AG08395 (cell line): Measurements from ENCODE around the gene C1QL4.
A peak's percentile ranks its signal among the peaks of the same experiment; 100 is the strongest.

Experiments used
- DNase-seq: peaks from one replicate; pipeline ENCODE4 v3.0.0; 2012; ENCODE audit warnings: mixed read lengths, low spot score

Gene C1QL4

DNA sequence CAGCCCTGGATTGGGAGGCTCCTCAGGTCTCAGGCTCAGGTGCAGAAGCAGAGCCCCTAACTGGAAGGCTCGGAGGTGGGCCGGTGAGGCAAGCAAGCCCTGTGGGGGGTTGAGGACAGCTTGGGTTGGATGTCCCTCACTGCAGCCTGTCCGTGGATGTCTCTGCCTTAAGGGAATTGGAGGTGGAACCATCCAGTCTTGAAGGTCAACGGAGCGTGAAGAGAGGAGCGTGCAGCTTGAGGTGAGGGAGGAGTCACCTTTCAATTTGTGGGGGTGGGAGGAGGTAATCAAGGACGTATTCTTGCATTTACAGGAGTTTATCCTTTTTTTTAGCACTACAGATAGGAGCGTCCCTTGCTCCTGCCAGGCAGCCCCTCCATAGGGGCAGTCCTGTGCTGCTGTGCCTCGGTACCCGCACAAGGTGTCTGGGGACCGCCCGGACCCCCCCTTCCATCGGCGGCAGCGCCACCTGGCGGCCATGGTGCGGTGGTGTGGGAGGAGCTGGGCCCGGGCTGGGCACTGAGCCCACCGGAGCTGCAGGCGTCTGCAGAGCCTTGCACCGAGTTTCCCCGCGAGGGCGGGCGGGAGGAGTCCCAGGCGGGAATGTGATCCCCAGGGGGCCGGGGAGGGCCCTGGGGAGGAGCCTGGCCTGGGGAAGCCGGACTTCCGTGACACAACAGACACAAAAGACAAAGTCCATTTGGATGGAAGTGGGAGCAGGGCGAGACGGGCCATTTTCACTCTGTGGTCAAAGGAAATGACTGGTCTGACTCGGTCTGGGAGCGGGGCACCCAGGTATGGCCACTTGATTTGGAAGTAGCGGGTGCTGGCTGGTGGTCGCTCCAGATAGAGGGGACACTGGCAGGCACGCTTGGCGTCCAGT is 10.6 kb upstream of the C1QL4 start:
- peak; percentile 91 for DNase-seq

DNA sequence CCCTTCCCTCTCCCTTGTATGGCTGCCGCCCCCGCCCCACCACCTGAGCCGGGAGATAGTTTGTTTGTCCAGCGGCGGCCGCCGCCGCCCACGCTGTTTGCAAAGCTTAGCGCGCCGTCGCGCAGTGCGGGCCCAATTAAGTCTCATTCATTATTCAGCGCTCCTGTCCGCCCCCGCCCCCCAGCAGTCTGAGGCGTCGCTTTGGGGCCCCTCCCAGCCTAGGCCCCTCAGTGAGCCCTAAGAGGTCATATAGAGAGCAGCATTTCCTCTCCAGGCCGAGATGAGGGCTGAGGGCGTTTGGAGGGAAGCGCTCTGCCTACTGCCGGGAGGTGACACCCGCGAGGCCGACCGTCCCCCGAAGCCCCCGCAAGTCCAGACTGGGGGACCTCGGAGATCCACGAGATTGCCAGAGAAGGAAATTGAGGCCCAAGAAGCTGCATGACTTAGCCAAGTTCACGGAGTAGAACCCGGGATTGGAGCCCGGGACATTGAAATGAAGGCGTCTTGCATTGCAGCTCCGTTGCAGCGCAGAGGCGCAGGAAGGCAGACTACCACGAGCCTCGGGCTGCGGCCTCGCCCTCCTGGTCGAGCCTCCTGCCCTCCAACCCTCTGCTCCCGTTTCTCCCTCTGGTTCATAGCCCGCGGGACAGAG is 9.8 kb upstream of the C1QL4 start, which contains the start of gene DNAJC22:
Gene DNAJC22 (plus strand): TSS at position 230 of the 652 bp plus-strand sequence. CDS start 1,985 bp downstream, outside the sequence.
- no peak for DNase-seq

DNA sequence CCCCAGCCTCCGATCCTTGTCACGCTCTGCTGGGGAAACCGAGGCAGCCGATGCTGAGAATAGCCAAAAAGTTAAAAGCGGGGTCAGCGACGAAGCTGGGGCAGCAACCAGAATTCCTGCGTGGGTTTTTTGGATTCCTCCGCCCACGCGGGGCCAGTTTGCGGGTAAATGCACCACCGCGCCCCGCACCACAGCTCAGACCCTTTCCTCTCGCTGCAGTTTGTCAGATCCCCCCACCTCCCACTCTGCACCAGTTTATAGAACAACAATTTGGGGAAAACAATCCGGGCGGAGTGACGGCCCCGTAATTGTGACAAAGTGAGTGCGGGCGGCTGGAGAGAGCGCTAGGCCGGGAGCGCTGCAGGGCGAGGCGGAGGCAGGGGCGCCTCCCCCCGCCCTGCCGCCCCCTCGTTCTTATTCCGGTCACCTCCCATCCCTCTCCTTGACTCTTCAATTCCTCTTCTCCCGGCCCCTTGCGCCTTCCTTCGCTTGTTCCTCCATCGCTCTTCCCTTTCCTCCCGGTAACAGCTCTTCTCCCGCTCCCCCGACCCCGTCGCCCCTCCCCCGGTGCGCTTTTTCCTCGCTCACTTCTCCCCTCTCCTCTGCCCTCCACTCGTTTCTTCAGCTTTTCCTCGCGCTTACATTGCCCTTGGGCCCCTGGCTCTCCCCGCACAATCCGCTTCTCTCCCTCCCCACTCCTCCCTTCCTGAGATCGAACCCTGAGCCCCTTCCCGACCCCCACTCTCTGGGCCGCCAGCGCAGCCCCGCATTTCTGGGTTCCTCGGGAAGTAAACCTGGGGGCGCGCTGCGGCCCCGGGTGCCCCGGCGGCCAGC is 9.1 kb upstream of the C1QL4 start:
- no peak for DNase-seq

DNA sequence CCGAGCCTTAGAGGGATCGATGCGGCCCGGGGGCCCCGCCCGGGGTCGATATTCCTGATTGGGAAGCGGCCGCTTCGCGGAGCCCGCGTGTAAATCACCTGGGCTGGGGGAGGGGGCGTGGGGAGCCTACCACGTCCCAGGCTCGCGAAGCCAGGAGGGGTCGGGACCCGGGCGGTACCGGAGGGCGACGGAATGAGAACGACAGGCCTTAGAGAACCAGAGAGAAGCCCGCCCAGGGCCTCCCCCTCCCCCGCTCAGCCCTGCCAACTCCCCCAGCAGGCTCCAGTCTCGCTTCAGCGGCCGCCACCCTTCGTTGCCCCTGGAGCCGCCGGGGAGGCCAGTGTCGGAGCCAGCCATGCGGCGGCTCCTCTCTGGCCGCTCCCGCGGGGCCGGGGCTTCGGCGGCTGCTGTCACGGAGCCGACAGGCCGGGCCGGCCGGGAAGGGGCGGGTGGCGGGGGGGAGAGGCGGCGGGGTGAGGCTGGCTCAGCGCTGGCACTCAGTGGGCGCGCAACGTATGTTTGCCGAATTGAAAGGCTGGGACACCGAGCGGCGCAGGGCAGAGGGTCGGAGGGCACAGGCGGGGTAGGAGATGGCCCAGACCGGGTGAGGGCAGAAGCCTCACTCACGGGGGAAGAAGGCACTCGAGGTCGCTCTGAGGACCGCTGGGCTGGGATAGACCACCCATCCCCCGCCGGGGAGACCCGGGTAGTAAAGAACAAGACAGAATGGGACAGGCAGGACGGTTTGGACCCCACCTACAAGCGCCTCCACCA is 8.2 kb upstream of the C1QL4 start:
- DNase-seq: no peak

DNA sequence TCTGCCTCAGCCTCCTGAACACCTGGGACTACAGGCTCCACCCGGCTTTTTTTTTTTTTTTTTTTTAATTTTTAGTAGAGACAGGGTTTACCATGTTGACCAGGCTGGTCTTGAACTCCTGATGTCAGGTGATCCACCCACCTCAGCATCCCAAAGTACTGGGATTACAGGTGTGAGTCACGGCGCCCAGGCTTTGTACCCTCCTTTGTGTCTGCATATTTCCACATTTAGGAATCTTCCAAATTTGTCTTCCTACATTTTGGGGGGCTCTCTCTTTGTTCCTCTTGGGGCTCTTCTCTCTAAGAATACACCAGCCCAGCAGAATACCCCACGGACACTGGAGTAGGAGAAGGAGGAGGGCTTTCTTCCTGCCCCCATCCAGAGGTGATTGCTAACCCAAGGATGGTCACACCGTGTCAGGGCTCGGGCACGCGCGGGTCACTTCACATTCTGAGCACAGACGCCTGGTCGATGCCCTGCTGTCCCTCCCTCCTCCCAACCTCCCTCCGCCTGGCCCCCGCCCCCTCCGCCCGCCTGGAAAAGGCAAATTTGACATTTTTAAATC is 7.6 kb upstream of the C1QL4 start:
- DNase-seq: no peak

DNA sequence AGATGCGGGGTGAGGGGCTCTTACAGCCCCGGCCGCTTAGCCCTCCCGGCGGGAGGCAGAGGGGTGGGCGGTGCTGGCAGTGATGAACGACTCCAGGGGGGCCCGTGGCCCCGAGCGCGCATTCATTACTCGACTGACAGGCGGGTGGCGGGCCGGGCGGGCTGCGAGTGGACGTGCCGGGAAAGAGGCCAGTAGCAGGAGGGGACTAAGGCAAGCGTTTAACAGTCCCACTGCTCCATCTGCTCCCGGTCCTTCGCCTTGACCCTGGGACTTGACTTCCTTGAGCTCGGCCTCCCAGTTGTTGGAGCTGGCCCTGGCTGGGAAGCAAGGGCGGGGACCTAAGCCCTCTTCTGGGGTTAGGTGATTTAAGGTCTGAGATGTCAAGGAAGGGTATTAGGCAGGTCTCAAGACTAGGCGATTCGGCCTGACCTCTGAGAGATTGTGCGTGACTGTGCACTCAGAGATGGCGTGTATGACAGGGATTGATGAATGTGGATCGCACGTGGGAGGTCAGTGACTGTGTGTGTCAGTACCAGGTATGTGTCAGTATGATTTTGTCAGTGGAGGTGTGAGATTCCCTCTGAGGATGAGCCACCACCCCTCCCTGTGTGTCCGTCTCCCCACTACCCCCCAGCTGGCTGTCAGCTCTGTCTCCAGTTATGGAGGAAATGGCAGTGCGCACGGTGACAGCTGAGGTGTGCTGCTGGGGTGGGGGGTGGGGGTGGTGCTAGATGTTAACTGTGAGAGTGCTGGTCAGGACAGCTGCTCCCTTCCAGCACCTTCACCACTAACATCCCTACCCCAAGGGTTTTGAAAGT is 6.1 kb upstream of the C1QL4 start:
- no peak for DNase-seq

DNA sequence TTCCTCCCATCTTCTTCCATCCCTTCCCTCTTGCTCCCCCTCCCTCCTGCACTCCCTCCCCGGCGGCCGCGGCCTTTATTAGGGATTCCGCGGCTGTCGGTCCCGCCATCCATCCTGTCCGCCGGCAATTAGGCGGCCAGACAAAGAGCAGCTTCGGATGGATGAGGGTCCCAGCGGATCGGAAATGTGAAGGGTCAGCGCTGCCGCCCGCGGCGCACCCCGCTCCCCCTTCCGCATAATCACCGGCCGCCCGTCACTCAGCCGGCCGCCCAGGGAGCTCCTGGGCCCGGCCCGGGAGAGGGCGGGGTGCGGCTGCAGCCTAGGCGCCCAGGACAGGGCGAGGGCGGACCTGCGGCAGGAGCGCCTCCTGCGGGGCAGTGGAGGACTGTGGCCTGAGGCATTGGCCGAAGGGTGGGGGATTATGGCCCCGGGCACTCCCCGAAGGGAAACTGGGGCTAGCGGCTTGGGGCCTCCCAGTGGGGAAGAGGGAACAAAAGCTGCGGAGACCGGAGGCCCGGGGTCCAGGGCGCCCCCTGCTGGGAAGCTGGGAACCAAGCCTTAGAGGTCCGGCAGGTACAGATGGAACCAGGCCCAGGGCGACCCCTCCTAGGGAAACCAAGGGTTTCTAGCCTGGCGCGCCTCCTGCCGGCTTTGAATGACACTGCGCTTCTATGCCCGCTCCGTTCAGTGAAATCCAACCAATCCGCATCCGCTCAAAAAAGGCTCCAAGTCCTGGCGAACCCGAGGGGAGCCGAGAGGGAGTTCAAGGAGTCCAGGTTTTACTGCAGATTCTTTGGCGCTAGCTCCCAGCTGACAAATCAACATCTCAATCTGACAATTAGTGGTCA is 5.3 kb upstream of the C1QL4 start:
- peak; percentile 58 for DNase-seq

DNA sequence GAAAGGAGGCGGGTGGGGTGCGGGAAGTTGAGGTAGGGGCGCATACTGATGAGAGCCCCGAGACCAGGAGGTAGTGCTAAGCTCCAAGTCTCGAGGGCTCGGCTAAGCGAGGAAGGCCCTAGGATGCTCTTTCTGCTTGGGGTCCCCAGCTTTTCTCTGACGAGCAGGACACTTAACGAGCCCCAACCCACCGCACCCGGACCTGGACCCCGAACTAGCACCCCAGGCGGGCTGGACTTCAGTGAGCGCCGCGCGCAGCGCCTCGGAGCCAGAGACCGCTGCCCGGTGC is 4.7 kb upstream of the C1QL4 start:
- DNase-seq: no peak

DNA sequence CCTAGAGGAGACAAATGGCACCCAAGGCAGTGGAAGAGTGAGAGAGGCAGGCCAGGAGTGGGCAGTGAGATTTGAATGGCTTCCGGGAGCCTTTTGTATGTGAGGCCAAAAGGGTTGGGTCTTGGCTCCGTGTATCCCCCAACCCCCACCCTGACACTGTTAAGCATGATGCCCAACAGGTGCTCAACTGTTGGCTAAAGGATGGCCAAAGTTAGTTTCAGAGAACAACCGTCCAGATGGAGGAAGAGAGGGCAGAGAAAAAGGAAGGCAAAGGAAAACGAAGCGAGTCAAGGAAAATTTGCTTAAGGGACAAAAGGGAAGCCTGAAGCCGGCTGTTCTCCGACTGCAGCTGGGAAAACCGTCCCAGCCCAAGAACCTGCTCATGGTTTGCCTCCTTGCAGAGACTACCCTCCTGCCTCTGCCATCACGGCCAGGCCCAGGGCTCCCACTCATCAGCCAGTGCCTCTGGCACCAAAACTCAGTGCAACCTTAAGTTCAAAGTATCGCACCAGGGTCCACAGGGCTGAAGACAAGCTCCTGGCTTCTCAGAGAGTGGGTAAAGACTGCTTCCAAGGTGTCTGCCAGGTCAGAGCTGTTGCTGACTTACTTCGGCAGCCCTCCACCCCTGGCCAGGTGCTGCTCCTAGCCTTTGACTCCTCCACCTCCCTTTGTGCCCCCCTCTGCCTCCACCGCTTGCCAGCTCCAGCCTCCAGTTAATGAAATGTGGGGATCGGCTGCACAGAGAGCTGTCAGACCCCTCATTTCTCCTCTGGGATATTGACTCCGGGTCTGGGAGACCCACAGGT is 4.2 kb upstream of the C1QL4 start:
- DNase-seq: no peak

DNA sequence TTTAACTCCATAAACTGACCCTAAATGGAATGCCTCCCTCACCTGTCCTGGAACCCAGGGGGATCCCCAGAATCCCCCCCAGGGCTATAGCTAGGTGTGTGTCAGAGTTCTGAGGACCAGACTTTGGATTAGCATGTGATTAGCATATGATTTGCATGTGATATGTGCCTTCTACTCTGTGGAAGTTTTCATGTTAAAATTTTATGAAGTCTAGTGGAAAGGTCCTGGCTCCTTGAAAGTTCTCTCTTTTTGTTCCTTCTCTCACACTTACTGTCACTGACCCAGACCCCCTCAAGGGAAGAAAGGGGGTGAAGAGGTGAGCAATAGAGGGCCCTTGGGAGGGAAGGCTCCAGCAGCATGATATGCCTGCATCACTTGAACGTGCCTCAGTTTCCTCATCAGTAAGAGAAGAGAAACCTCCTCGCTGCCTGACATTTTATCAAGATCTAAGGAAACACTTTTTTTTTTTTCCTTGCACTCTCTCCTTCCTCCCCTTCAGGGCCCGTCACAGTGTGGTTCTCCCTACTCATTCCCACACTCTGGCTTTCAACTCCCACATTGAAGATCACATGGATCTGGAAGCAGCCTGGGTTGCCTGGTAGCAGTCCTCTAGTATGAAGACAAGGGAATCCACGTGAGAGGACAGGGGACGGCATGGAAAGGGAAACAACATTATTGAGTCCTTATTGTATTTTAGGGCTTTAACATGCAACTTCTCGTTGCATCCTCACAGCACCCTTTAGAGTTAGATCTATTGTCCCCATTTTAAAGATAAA is 3.3 kb upstream of the C1QL4 start:
- no peak for DNase-seq

DNA sequence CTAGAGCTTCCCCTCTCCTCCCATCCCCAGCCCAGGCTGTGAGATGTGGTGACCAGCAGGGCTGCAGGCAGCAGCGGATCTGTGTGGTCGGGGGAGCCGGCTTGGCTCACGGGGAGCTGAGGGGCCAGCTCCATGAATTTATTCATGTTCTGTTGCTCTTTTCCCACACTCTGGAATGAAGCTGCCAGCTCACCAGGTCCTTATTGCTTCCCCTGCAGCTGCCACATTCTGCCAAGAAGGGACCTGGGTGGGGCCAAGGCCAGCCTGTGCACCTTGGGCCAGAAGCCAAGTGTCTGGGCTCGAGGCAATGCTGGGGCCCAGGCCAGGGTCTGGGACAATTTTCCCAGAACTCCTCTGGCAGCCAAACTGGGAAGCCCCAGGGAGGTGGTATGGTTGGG is 2.5 kb upstream of the C1QL4 start:
- DNase-seq: no peak

DNA sequence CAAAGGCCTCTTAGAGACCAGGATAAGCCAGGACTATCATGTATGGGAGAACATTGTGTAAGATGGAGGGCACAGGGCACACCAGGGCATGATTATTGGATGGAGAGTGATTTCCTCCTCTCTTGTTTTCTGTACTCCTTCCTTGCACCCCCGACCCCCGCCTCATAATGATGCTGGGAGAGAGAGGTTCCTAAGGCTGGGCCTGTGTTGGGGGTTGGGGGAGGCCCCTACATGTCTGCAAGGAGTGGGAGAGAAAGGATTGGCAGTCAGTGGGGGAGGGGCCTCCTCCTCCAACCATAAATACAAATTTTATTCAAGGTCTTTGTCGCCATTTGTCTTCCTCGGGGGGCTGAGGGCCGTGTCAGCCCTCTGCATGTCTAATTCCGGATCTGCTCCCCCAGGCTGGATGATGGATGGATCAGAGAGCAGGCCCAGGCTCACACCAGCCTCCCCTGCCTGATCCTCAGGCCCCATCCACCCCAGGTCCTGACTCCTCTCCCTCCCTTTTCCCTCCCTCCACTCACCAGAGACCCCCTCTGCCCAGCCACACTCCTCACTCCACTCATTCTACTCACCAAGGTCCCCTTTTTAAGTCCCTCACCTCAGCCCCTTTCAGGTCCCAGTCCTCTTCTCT is 2.0 kb upstream of the C1QL4 start:
- DNase-seq: no peak

DNA sequence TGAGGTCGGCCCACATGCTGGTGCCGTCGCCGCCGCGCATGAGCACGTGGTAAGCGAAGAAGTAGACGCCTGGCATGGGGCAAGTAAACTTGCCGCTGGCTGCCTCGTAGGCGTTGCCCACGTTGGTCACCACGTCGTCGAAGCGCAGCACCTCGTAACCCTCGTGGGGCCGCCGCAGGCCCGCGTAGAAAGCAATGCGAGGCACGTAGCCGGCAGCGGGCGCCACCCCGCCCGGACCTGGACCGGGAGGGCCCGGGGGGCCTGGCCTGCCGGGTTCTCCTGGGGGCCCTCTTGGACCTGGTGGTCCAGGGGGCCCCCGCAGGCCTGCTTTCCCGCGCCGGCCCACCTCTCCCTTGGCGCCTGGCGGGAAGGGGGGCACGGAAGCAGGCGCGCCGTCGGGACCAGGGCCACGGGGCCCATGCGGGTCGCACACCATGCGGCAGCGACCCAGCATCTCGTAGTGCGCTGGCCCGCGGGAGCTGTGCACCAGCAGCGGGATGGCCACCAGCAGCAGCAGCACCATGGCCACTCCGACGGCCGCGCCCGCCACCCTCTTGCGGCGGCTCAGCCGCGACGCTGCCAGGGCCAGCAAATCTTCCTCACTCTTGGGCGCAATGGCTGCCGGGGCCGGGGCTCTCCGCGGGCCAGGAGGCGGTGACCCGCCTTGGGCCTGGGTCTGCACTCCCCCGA is 888 bp downstream of the C1QL4 start:
- no peak for DNase-seq

DNA sequence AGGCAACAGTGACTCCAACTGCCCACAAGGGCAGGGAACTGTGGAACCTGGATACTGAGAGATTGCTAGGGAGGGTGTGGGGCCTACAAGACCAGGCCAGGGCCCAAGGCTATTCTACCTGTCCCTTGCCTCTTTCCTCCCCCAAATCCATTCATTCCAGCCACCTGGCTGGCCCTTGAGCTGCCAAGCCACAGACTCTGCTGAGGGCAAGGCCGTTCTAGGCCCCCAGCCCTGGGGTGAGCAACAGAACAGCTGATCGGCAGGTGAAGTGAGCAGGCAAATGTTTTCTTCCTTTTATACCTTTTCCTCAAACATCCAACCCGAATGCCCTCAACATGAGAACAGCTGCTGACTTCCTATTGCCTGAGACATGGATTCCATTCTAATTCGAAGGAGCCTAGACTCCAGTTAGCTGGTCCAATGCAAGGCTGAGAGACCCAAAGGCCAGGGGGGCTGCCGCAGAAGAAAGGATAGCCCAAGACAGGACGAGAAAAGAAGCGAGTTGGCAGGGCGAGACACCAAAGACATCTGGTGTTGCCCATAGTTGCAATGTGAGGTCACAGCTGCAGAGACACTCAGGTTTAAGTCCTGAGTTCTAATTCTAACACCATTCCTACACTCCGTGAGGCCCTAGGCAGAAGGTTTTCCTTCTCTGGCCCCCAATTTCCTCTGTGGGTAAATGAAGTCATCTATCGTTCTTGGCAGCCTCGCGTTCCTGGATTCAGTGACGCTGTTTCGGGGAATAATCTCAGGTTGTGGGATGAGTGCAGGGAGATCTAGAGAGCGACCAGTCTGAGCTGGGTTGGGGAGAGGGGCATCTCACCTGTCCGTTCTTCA is 1.7 kb downstream of the C1QL4 start:
- no peak for DNase-seq

DNA sequence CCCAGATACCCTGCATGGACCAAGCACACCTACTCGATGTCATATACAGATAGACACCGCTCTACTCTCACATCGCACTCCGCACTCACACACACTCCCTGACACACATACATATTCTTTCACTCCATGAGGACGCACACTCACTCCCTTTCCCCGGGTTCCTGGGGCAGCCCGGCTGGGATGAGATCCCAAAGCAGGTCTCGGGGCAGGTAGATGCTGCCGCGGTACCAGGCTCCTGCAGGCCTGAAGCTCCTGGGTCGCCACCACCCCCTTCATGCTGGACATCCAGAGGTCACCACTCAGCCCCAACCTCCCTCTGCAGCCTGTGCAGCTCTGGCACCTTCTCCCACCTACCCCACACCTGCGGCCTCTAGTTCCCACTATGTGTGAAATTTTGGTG is 2.3 kb downstream of the C1QL4 start:
- no peak for DNase-seq

DNA sequence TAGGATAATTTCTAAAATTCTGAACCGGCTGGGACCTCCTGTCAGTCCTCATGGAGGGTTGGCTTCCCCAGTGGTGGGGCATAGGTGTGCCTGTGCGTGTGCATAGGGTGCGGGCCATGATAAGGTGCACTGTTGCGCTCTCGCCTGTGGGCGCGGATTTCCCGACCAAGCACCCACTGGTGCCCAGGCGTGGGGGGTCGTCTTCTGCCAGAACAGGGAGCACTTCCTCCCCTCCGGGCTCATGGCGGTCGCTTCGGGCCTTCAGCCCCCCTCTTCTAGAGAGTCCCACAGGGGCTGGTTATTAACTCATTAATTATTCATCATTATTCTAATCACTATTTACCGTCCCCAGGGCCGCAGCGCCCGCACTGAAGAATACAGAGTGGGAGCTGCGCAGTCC is 2.8 kb downstream of the C1QL4 start:
- DNase-seq: no peak
